Suprapubic skin (tissue), 4 donors: ENCODE data around the gene LONP2. TPM values are rescaled to one million over a fixed set of nuclear protein-coding genes. Genes with fewer than 3 reads are reported as not detected.
A peak's percentile ranks its signal among the peaks of the same experiment; 100 is the strongest.

Source experiments
- DNase-seq, 2 donors: peaks; one replicate each; pipeline ENCODE4 v3.0.0-alpha.2; 2019; ENCODE audit warnings: low spot score in 2 of 2
- H3K27ac ChIP-seq: fragments of 200-600 bp; sonication (generic); one replicate; pipeline ENCODE4 v1.5.1; 2019
- H3K27me3 ChIP-seq: fragments of 200-600 bp; sonication (generic); one replicate; pipeline ENCODE4 v1.5.1; 2019
- H3K36me3 ChIP-seq: fragments of 200-600 bp; sonication (generic); one replicate; pipeline ENCODE4 v1.5.1; 2019
- H3K4me1 ChIP-seq: fragments of 200-600 bp; sonication (generic); one replicate; pipeline ENCODE4 v1.5.1; 2019
- H3K4me3 ChIP-seq: fragments of 200-600 bp; sonication (generic); one replicate; pipeline ENCODE4 v1.5.1; 2019; ENCODE audit warnings: mild to moderate bottlenecking
- H3K9me3 ChIP-seq: fragments of 200-600 bp; sonication (generic); one replicate; pipeline ENCODE4 v1.5.1; 2019
- EP300 ChIP-seq: sonication (generic); formaldehyde crosslinking; IDR thresholded peaks from one replicate; pipeline ENCODE4 v1.6.1; 2017; ENCODE audit warnings: antibody characterized with exemption
- POLR2A ChIP-seq, 2 donors: fragments of 450-650 bp; IDR thresholded peaks; one replicate each; pipeline ENCODE4 v1.6.1; 2017; ENCODE audit warnings: antibody characterized with exemption in 2 of 2, mild to moderate bottlenecking in 2 of 2, moderate library complexity in 2 of 2
- POLR2AphosphoS5 ChIP-seq, 3 donors: sonication (generic); formaldehyde crosslinking; IDR thresholded peaks; one replicate each; pipeline ENCODE4 v1.6.1; 2017; ENCODE audit warnings: antibody characterized with exemption in 3 of 3
- WGBS: methylation state at CpG from one replicate; pipeline ENCODE4 v1.1.5; 2018; 5-methylcytosine and 5-hydroxymethylcytosine counted together
- total RNA-seq, 4 donors: library from RNA; depleted of rRNA; stranded (reverse); fragments of >200 nt; gene quantifications; one replicate each; pipeline ENCODE4 v1.1.0, GENCODE V29; 2016
- TF ChIP-seq, protein P1 (sequence below), 2 donors: fragments of 200-600 bp in 1 of 2; fragments of 450-650 bp in 1 of 2; sonication (generic) in 1 of 2; IDR thresholded peaks; one replicate each; pipeline ENCODE4 v1.5.1; 2016 to 2019; ENCODE audit warnings: antibody characterized with exemption in 2 of 2, mild to moderate bottlenecking in 1 of 2, moderate library complexity in 1 of 2

Gene LONP2
- total RNA-seq, 4 donors from 2014 or later: 39.6 to 97.9 (median 52.8) TPM

DNA sequence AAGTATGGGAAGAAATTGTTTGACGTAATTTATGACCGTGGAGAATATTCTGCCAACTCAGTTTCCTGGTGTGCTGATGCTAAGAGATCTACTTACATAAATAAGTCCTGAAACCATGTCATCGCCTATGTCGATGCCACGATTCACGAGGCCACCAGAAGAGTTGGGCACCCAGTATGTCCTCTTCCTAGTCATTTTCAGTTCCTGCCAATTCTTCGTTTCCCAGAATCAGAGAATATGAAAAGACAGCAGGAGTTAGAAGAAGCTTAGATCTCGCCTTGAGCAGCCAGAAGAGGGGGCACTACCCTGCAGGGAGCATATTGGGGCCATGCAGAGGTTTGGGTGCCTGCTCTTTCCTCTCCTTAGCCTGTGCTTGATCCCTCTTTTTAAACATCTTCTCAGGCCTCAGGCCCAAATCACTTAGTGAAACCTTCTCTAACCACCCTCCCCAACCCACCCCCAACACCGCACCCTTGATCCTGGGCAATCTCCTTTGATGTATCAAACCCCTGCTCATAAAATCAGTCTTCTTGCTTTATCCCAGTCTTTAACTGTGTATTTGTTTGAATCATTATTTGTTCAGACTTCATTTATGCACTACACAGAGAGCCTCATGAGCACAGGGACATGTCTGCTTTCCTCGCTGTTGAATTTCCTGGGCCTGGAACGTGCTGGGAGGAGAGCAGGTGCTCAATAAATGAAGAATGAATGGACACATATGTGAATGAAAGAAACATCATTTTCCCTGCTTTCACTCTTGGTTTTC, 12.2 kb upstream of the LONP2 start:
- Histone ChIP-seq H3K9me3 (no peaks in the 10 kb centered on the region), H3K4me1 (no peaks in the 10 kb centered on the region), H3K4me3 (no peak overlapping the region), H3K36me3 (no peaks in the 10 kb centered on the region), H3K27ac (no peak overlapping the region), H3K27me3 (no peaks in the 10 kb centered on the region)
- DNase-seq: no peak
- TF ChIP-seq EP300 (no peak), POLR2AphosphoS5 (IDR thresholded peaks at IDR 0.05) (no peak)
- TF ChIP-seq, protein P1, sequence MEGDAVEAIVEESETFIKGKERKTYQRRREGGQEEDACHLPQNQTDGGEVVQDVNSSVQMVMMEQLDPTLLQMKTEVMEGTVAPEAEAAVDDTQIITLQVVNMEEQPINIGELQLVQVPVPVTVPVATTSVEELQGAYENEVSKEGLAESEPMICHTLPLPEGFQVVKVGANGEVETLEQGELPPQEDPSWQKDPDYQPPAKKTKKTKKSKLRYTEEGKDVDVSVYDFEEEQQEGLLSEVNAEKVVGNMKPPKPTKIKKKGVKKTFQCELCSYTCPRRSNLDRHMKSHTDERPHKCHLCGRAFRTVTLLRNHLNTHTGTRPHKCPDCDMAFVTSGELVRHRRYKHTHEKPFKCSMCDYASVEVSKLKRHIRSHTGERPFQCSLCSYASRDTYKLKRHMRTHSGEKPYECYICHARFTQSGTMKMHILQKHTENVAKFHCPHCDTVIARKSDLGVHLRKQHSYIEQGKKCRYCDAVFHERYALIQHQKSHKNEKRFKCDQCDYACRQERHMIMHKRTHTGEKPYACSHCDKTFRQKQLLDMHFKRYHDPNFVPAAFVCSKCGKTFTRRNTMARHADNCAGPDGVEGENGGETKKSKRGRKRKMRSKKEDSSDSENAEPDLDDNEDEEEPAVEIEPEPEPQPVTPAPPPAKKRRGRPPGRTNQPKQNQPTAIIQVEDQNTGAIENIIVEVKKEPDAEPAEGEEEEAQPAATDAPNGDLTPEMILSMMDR (IDR thresholded peaks at IDR 0.05): peak in 1 of 2 donors; percentile 26
- 70% methylated on average over 11 of the region's 11 CpGs for WGBS

DNA sequence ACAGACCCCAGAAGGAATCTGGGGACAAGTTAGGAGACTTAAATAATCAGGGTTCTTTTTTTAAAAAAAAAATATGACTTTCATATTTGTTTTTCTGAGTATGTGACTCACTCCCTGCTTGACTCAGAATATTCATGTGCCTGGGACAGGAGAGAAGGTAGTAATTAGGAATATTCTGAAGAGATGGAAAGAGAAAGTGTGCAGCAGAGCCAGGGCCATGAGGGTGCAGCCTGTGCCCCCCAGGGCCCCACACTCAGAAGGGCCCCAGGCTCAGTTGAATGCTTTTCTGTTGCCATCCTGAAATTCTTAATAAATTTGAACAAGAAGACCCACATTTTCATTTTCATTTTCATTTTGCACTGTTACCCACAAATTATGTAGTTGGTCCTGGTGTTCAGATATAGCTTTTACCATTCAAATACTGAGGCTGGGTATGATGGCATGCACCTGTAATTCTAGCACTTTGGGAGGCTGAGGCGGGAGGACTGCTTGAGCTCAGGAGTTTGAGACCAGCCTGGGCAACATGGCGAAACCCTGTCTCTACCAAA, 11.5 kb upstream of the LONP2 start:
- H3K9me3 ChIP-seq: no peaks in the 10 kb centered on the region
- WGBS: 100% methylated on average over 2 of the region's 2 CpGs

DNA sequence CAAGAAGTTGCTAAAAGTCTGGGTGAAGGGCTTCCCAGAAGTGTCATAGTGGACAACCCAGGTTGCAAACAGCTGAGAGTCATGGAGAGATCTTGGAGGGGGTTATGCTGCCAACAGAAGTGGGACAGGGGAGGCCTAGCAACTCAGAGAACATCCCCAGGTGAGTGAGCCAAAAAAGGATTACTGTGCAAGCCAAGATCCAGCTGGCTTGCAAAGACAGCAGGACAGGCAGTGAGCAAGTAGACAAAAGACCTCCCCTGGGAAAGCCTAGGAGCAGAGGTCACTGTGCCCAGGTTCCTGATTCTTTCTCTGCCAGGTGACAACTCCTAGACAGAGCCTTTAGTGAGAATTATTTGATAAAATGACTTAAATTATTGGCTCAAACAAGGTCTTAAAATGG, 9.5 kb upstream of the LONP2 start:
- H3K4me1 ChIP-seq: no peaks in the 10 kb centered on the region
- TF ChIP-seq, protein P1 (IDR thresholded peaks at IDR 0.05): no peak
- TF ChIP-seq POLR2AphosphoS5 (IDR thresholded peaks at IDR 0.05) (no peak), POLR2A (IDR thresholded peaks at IDR 0.05) (no peak), EP300 (no peak)
- no peaks in the 10 kb centered on the region for H3K27me3 ChIP-seq

More for the DNA sequence above, 11.5 kb upstream of the LONP2 start:
- Histone ChIP-seq H3K27me3 (no peaks in the 10 kb centered on the region), H3K36me3 (no peaks in the 10 kb centered on the region), H3K4me3 (no peak overlapping the region), H3K27ac (no peak overlapping the region), H3K4me1 (no peaks in the 10 kb centered on the region)
- no peak for DNase-seq
- TF ChIP-seq, protein P1 (IDR thresholded peaks at IDR 0.05): no peak
- TF ChIP-seq EP300 (no peak), POLR2AphosphoS5 (IDR thresholded peaks at IDR 0.05) (no peak), POLR2A (IDR thresholded peaks at IDR 0.05) (no peak)

DNA sequence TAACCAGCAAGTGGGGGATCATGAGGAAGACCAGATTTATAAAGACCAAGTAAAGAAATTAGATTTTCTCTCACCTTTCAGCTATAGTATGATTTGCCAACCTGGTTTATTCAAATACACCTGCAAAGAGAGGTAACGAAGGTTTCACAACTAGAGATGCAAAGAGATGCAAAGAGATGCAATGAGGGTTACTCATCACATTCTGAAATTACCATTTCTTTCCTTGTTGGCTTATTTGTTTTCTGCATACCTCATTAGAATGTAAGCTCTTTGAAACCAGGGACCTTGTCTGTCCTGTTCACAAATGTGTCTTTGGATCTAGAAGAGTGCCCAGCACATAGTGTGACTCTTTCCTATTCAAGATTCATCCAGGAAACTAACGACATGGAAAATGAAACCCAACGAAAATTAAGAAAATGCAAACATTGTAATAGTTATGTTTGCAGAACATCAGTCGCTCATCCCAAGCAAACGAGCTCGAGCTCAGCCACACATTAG, 9.0 kb upstream of the LONP2 start:
- Histone ChIP-seq H3K4me3 (no peak overlapping the region), H3K4me1 (no peaks in the 10 kb centered on the region), H3K27me3 (no peaks in the 10 kb centered on the region), H3K9me3 (no peaks in the 10 kb centered on the region), H3K36me3 (no peaks in the 10 kb centered on the region), H3K27ac (no peak overlapping the region)
- TF ChIP-seq POLR2AphosphoS5 (IDR thresholded peaks at IDR 0.05): no peak
- TF ChIP-seq, protein P1 (IDR thresholded peaks at IDR 0.05): no peak
- TF ChIP-seq EP300: no peak
- no peak for TF ChIP-seq POLR2A (IDR thresholded peaks at IDR 0.05)
- no peak for DNase-seq
- WGBS: 79% methylated on average over 6 of the region's 6 CpGs

More for the DNA sequence above, 9.5 kb upstream of the LONP2 start:
- Histone ChIP-seq H3K36me3 (no peaks in the 10 kb centered on the region), H3K9me3 (no peaks in the 10 kb centered on the region), H3K4me3 (no peak overlapping the region), H3K27ac (no peak overlapping the region)
- no peak for DNase-seq

DNA sequence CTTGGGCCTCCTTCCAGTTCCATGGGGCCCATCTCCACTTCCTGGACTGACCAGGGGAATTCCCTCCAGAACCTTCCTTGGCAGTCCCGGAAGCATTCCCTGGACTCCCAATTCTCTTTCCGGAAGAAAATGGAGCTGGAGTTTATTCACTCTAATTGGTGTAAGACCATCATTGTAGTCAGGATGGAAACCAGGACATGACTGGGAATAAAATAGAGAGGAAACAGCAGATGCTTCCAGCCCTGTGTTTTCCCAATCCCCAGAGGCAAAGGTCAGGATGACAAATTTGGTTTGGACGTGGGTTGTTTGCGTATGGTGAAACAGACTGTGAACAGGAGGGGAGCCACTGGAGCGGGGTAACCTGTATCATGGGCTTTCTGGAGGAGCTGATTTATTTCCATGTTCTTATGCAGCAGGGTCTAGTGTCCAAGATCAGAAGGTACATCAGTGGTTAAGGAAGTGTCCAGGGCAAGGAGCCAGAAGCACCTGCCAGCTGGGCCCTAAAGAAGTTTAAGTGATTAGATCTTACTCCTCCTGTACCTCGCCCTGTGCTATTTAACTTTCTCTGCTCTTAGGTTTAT, 8.5 kb upstream of the LONP2 start:
- no peaks in the 10 kb centered on the region for H3K36me3 ChIP-seq
- no peak overlapping the region for H3K4me3 ChIP-seq
- no peaks in the 10 kb centered on the region for H3K27me3 ChIP-seq
- no peaks in the 10 kb centered on the region for H3K4me1 ChIP-seq
- no peak for DNase-seq
- H3K27ac ChIP-seq: no peak overlapping the region
- no peaks in the 10 kb centered on the region for H3K9me3 ChIP-seq
- 67% methylated on average over 6 of the region's 6 CpGs for WGBS
- no peak for TF ChIP-seq POLR2A (IDR thresholded peaks at IDR 0.05)
- TF ChIP-seq POLR2AphosphoS5 (IDR thresholded peaks at IDR 0.05): no peak
- TF ChIP-seq, protein P1 (IDR thresholded peaks at IDR 0.05): no peak
- no peak for TF ChIP-seq EP300
